ENCODE data around the gene MGLL.

Gene MGLL

DNA sequence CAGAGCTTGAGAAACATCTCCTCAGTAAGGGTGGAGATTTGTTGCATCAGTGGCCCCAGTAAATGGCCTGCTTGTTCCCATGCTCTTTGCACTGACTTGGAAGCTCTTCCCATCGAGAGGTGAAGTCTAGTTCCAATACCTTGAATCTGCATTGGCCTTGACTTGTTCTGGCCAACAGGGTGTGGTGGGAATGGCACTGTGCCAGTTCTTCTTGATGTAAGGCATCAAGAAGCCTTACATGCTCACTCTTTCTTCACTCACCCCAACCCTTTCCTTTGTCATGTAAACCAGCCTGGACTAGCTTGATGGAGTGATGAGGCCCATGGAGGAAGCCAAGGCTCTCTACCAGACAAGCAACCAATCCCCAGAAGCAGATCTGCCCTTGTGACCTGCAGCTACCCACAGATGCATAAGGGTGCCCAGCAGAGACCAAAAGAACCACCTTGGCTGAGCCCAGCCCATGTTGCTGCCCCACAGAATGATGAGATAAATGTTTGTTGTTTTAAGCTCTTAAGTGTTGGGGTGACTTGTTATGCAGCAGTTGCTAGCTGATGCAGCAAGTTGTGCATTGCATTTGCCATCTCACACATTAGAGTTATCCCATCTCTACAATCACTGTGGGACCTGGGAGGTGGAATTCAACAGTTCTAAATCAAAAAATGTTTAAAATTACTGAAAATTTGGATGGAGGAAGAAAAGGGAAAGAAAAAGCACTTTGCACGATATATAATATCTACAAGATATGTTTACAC, 11.1 kb upstream of the MGLL start:
- DNase-seq = no peak

DNA sequence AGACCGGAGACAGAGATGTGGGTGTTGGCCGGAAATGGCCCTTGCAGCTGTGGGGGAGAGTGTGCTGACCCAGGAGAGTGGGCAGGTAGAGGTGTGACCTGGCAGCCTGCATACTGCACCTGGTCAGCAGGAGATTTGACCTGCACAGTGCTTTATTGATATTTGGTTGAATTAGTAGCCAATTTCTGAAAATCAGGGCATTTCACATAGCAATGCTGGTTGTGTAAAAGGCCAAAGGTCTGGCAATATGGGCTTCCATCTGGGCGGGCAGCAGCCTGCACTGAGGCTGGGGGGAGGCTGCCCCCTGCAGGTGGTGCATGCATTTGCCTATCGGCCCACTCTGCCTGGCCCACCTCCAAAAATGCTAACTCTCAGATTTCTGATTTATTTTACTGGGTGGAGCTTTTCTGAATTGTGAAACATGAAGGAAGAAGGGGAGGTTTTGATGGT, 9.4 kb upstream of the MGLL start:
- no peak for DNase-seq

DNA sequence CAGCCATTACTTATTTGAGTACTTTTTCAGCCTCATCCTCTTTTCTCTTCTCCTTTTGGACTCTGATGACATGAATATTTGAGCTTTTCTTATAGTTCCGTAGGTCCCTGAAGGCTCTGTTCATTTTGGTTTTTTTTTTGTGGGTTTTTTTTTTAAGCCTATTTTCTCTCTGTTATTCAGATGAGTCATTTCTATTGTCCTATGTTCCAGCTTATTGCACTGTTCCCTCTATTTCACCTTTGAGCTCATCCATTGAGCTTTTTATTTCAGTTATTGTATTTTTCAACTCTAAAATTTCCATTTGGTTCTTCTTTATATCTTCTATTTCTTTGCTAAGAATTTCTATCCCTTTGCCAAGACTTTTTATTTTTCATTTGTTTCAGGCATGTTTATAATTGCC, 7.2 kb upstream of the MGLL start:
- no peak for DNase-seq

DNA sequence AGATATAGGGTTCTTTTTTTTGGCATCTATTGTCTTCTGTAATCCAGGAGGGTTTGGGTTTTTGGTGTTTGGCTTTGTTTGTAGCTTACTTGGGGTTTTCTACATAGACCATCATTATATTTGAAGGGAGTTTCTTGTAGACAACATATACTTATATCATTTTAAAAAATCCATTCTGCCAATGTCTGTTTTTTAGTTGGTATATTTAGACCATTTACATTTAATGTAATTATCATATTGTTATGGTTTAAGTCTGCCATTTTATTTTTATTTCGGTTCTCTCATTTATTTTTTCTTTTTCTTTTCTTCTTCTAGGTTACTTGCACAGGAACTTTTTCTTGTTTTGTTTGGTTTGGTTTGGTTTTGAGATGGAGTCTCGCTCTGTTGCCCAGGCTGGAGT, 5.5 kb upstream of the MGLL start:
- no peak for DNase-seq

DNA sequence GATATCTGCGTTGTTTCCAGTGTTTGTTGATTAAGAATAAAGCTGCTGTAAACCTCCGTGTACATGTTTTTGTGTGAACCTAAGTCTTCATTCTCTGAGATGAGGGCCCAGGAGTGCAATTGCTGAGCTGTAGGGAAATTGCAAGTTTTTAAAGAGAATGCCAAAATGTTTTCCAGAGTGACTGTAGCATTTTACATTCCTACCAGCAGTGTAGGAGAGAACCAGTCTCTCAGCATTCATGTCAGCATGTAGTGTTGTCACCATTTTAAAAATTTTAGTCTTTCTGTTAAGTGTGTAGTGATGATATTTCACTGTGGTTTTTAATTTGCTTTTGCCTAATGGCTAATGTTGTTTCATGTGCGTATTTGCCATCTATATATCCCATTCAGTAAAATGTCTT, 3.4 kb upstream of the MGLL start:
- no peak for DNase-seq

DNA sequence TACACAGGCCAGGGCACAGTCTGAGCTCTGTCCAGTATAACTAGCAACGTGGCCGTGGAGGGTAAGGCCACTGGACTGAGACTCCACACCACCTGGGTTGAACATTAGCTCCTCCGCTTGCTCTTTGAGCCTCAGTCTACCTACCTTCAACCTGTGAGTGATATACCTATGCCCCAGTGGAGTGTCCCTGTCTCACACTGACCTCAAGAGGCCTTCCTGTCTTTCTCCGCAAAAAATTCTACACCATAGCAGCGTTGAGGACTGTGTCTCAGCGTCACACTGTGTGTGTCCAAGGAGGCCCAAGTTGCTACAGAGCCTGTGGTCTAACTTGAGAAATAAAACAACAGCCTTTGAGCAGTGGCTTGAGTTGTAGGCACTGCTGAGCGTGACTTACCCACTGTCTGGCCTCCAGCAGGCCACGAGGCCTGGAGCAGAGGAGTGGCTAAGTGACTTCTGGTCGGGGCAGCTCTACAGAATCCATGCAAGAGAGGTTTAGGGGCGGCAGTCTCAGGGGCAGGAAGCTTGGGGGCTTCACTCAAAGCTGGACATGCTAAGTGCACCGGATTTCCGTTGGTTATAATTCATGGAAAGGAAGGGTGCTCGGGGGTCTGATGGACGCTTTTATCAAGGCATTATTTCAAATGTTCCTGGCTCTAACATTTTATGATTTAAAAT, 2.0 kb upstream of the MGLL start:
- no peak for DNase-seq

DNA sequence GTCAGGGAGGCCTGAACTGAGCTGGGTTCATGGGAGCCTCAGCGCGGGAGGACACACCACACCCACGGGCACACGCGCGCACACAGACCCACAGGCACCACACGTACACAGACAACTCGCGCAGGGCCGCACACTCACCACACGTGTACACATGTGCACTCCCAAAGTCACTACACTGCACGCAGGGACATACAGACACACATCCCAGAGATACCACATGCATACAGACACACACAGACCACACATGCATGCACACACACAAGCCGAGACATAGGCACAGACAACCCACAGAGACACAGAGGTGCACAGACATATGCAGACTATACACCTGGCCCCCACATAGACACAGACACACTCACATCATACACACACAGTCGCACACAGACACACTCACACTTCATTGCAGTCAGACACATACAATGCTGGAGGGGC, 1.1 kb upstream of the MGLL start:
- DNase-seq = no peak

DNA sequence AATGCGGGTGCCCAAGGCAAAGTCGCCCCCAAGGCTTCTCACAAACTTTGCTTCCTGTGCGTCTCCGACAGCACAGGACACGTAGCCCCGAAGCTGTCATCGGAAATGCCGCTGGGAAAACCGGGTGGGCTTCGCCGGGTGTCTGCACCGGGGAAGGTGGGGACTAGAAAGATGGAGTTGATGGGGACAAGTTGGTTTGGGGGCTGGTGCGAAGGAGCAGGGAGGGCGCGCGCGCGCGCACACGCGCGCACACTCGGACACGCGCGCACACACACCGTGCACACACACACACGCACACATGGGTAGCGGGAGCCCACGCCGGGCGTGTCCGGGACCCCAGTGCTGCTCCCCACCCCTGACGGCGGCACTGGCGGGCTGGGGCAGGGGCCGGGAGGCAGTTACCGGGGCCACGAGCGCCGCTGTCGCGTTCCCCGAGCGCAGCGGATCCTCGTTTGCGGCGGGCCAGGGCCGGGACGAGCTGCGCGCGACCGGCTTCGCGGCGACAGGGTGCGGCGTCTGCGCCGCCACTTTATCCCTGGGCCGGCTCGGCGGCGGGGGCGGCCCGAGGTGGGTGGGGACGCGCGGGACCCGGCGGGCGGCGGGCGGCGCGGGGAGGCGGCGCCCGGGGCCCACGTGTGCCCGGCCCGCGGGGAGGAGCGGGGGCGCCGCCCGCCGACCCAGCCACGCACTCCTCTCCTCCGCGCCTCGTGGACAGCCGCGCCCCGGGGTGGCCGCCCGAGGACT, 539 bp upstream of the MGLL start:
- DNase-seq = no peak

DNA sequence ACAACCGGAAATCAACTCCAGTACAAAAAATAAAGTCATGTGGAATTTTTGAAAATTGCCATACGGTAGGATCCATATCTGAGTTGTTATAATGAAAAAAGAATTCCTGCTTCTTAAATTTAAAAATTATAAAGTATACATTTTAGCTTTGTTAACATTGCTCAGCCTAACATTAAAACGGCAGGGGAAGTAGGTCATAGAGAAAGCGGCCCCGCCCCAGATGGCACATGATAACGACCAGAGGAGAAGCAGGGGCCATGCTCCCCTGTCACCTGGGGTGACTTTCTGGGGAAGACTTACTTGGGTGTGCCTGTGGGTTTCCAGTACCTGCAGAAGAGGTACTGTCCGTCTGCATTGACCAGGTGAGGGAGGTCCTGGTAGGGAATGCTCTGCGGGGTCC, 921 bp downstream of the MGLL start:
- DNase-seq = no peak

DNA sequence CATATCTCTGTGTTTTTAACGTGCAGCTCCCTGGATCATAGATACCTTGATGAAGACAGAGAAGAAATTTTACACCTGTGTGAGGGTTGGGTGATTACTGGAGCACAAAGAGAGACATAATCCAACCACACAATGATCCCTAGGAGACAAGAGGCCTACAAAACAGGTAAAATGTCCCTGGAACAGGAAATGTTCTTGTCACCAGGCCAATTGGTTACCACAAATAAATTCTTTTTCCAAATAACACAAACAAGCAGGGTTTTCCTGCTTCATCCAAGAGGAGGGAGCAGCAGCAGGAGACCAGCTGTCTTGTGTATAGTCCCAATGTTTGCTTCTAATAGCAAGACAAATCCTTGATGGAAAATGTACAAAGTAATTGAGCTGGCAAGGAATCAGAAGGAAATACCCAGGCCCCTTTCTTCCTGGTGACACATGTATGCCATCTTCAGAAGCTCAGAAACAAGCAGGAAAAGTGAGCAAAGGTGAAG, 1.4 kb downstream of the MGLL start:
- no peak for DNase-seq

DNA sequence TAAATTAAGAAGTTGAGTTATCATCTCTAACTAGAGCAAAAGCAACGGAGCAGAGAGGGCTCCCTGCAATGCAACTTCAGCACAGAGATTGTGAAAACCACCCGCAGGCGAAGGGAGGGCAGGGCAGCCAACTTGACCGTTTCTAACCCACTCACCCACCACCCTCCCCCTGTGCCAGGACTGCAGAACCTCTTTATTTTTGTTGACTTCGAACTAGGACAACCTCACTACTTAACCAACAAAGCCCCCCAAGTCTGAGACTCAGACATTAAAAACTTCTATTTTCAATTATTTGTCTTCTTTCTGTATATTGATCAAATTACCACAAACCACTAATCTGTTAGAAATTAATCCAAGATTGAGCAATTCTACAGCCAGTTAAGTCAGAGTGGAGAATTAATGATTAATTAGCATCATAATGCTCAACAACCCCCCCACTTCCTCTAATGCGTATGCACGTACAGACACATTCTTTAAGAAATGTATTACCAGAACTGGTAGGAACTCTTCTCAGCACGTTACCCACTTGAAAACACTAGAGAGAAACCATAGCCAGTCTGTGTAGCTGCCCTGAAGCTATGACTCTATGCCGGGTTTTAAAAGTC, 2.0 kb downstream of the MGLL start:
- no peak for DNase-seq

DNA sequence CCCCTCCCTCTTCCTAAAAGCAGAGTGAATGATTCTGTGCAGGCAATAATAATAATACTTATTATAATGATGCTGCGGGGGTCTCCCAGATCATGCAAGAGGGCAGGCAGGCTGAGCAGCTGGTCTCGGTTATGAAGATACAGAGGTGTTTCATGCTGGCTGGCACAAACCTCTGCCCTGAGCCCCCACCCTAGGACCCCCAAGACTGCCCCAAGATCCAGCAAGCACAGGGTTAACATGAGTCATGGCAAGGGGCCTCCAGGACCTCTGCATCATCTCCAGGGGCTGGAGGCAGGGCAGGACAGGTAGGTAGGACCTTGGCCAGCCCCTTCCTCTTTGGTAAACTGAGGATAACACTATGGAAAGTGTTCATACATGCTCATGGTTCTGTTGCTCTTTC, 2.7 kb downstream of the MGLL start:
- no peak for DNase-seq

DNA sequence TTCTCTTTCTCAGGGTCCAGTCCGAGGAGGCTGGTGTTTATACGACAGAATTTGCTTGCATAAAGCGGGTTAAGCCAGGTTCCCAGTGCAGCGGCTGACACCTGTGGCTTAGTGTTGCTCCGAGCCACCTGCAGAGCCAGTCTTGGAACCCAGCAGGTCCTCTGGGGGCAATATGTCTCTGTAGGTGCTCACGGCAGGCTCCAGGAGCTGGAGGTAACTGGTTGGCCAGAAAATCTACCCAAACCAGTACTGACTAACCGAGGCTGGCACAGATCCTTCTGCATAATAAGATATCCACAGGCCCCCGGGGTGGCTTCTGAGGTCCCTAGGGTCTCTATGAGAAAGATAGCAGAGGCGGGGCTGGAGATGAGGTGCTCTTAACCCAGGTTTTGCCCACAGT, 3.2 kb downstream of the MGLL start:
- DNase-seq = no peak

DNA sequence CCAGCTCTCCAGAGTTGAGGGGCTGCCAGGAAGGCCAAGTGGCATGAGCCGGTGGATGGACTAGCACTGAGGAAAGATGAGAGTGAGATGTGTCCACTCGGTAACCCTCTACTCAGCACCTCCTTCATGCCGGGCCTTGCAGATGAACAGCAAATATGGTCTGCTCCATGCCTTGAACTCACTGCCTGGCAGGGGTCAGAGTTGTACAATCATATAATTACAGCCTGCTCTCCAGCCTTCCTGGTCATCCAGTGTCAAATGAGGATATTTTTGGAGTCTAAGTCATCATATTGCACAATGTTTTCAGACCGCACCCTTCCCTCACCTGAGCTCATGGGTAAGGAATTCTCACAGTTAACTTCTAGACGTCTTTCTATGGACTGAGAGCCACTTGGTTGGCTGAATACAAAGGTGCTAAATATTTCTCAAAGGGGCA, 4.9 kb downstream of the MGLL start:
- DNase-seq = no peak

DNA sequence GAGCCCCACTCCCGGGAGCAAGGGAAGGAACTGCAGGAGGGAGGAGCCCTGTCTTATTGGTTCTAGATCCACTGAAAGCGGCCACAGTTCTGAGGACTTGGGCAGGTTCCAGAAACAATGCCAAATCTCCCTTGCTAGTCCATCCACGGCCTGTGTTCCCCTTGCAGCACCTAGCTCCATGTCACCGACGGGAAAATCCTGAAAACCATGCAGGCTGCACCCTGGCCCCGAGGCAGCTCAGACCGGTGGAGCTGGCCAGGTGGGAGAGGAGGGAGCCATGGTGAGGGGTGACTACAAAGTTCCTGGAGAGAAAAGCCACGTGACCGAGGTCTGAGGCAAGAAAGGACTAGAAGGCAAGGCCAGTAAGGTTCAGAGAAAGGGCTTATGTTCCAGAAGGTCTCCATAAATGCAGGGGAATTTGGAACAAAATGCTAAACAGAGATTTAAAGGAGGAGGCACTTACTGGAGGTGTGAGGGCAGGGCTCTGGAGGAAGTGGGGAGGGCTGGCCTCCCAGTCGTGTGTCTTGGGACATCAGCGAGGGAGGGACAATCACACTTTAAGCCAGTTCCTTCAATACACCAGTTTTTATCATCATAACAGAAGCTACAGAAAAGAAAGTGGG, 5.4 kb downstream of the MGLL start:
- DNase-seq = no peak

DNA sequence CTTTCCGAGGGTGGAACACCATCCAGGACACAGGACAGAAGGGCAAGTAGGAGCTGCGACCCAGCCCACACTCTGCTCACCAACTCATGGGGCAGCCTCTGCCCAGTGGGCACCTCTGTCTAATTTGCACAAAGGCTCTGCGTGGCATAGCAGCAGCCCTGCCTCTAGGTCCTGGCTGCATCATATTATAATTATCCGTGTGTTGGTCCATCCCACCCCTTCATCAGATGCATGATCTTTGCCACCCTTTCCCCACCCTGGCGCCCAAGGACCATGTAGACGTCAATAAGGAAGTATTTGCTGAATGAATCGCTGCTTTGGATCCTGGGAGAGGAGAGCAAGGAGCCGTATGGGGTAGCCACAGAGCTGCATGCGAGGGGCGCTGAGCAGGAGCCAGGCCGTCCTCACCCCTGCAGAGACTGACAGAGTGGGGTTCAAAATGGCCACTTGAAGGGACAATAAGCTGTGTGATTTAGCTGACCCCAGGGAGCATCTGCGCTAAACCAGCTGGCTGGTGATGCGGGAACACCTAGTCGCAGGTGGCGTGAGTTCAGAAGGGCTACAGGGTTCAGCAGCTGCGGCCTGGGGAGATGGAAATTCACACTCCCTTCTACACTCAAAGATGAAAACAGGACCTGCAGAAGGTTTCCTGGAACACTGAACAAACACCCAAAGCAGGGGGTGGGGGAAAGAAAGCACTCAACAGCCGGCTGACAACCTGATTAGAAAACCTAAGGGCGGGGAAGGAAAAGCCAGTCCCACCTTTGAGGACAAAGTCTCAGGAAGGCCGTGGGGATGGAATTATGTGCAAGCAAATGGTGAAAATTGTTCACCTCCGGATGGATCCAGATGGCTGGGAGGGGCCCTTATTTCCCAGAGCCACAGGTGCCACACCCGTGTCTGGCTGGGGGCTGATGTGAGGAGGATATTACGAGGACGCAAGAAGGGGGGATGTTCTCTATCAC, 6.4 kb downstream of the MGLL start:
- DNase-seq = no peak

DNA sequence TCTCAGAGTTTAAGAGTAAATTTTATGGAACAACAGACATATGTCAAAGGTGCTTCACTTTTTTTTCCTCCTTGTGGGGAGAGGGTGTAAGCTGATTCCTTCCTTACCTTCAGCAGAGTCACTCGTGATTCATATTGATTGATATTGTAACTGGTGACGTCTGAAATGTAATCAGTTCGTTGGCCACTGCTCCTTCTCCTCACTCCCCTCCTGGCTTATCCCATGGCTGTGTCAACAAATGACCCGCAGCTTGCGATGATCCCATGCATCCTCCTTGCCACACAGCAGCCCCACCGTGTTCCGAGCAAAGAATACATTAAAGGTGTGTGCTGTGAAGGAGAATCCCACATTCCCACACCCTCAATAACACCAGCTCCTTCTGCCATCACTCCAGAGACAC, 7.3 kb downstream of the MGLL start:
- DNase-seq = no peak

DNA sequence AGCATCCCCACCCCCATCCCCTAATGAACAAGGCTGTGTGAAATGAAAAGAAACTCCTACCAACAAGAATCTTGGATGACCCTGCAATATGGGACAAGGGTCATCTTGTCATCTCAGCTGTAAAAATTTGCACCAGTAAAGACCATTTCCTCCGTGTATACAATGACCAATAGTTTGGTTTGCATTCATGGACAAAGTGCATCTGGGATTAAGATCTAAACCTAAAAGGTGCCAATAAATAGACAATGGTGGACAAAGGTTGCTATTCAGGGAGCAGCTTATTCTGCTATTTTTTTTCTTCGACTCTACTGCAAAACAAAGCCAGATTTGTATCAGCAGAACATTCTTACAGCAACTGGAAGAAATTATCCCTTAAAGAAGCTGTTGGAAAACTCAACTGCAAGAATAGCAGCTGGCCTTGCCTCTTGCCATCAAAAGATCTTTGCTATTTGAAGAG, 8.0 kb downstream of the MGLL start:
- no peak for DNase-seq

DNA sequence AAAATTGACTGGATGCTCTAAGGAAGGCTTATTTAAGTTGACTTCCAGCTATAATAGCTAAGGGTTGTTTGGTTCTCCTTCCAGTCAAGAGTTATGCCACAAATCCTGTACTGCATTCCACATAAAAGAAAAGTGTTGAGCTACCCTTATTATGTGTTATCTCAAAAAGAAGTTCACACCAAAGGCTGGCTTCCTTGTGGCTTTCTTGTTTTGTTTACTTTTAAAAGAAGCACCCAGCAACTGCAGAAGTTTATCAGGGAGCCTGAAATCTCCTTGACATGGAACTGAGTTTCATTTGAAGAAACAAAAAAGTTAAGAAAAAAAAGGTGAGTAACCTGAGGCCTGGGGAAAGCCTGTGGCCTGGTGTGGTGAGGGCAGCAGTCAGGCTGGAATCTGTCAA, 10.2 kb downstream of the MGLL start:
- DNase-seq = no peak

DNA sequence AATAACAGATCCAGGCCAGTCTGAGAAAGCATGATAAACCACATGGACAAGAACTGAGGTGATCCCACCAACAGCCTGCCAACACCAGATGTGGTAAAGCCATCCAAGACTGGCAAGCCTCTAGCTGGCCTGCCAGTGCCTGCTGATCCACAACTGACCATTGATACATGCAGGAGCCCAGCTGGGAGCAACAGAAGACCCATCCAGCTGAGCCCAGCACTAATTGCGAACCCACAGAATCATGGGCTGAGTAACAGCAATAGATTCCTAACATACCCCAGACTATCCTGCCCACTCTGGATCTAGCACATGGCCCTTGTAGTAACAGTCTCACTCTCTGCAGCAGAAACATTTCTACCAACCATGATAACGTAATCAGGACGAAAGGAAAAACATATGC, 10.6 kb downstream of the MGLL start:
- no peak for DNase-seq

DNA sequence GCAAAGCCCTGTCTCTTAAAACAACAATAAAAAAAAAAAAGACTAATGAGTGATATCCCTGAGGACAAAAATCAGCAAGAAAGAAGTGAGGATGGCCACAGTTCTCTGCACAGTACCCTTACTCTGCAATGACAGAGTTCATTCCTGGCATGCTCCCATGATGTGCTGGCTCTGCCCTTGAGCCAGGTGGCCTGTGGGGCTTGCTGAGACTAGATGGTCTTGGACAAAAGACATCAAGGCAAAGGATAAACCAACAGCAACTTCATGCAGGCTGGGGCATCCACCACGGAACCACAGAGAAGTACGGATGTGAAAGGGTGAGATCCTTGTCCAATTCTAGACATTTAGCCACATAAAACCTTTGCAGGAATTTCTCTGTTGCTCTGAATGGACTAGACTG, 12.7 kb downstream of the MGLL start:
- DNase-seq = no peak

DNA sequence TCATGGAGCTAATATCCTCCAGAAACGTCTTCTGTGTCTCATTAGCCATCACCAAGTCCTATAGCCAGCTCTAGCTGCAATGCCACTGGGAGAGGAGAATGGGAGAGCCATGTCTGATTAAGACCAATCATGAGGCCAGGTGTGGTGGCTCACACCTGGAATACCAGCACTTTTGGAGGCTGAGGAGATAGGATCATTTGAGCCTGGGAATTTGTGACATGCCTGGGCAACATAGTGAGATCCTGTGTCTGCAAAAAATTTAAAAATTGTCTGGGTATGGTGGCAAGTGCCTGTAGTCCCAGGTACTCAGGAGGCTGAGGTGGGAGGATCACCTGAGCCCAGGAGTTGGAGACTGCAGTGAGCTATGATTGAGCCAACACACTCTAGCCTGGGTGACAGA, 13.1 kb downstream of the MGLL start:
- DNase-seq = no peak
